BE2C (cell line): Measurements from ENCODE around the gene EIF2A.

Source experiments
- DNase-seq: peaks from one replicate; pipeline ENCODE4 v3.0.0-alpha.2; 2020
- H3K27me3 ChIP-seq: fragments of 250-450 bp; sonication (Bioruptor Pico); 2 replicates; pipeline ENCODE4 v1.5.1; 2020; ENCODE audit warnings: mild to moderate bottlenecking
- H3K36me3 ChIP-seq: fragments of 250-450 bp; sonication (Bioruptor Pico); 2 replicates; pipeline ENCODE4 v1.5.1; 2020; ENCODE audit warnings: mild to moderate bottlenecking
- H3K4me1 ChIP-seq: fragments of 250-450 bp; sonication (Bioruptor Pico); 2 replicates; pipeline ENCODE4 v1.5.1; 2020
- H3K4me3 ChIP-seq: 2 replicates; pipeline ENCODE4 v1.5.1; 2011; ENCODE audit warnings: low read depth, low read length
- H3K9me3 ChIP-seq: fragments of 250-450 bp; sonication (Bioruptor Pico); 2 replicates; pipeline ENCODE4 v1.5.1; 2020
- TF ChIP-seq, protein P1 (sequence below): IDR thresholded peaks from 2 replicates; pipeline ENCODE4 v1.5.1; 2012; ENCODE audit warnings: mild to moderate bottlenecking, low read depth, low read length

Gene EIF2A

DNA sequence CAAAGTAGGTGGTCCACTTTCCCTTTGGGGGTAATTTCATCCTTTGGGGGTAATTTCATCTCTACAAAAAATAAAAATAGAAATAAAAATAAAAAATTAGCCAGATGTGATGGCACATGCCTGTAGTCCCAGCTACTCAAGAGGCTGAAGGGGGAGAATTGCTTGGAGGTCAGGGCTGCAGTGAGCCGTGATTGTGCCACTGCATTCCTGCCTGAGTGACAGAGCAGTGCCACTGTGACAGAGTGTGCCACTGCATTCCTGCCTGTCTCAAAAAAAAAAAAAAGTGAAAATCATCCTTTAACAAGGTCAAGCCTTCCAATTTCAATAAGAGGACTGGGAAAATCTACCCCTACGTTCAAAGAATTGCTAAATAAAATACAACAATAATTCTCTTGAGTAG is 23.0 kb upstream of the EIF2A start:
- DNase-seq = no peak
- Histone ChIP-seq H3K4me3 (no peak overlapping the region), H3K9me3 (no peaks in the 10 kb centered on the region), H3K36me3 (no peaks in the 10 kb centered on the region), H3K27me3 (no peaks in the 10 kb centered on the region), H3K4me1 (no peaks in the 10 kb centered on the region)
- TF ChIP-seq, protein P1, sequence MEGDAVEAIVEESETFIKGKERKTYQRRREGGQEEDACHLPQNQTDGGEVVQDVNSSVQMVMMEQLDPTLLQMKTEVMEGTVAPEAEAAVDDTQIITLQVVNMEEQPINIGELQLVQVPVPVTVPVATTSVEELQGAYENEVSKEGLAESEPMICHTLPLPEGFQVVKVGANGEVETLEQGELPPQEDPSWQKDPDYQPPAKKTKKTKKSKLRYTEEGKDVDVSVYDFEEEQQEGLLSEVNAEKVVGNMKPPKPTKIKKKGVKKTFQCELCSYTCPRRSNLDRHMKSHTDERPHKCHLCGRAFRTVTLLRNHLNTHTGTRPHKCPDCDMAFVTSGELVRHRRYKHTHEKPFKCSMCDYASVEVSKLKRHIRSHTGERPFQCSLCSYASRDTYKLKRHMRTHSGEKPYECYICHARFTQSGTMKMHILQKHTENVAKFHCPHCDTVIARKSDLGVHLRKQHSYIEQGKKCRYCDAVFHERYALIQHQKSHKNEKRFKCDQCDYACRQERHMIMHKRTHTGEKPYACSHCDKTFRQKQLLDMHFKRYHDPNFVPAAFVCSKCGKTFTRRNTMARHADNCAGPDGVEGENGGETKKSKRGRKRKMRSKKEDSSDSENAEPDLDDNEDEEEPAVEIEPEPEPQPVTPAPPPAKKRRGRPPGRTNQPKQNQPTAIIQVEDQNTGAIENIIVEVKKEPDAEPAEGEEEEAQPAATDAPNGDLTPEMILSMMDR = no peak

DNA sequence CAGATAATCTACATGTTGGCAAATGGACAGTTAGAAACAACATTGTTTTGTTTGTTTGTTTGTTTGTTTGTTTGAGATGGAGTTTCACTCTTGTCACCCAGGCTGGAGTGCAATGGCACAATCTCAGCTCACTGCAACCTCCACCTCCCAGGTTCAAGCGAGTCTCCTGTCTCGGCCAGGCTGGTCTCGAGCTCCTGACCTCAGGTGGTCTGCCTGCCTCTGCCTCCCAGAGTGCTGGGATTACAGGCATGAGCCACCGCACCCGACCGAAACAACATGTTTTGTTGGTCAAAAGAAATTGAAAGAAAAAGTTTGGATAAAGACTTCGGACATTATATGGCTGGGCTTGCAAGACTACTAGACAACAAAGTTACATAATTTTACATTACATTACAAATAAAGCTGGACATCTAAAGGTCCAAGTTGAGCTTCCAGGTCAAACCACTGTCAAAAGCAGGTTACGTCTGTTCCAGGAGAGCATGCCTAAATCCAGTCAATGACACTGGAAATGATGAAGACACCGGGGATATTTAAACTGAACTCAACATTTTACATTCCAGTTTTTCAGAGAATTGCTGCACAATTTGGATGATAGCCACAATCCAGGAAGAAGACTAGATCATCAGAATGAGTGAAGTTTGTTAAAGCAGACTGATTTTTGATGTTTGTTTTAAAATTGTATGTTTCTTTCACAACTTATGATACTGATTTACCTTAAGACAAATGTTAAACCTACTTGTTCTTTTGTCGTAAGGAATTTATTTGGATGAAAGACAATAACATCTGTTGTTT is 18.9 kb upstream of the EIF2A start:
- no peaks in the 10 kb centered on the region for H3K36me3 ChIP-seq
- H3K4me1 ChIP-seq = no peaks in the 10 kb centered on the region
- no peak for DNase-seq
- no peaks in the 10 kb centered on the region for H3K9me3 ChIP-seq
- H3K27me3 ChIP-seq = no peaks in the 10 kb centered on the region
- no peak overlapping the region for H3K4me3 ChIP-seq
- TF ChIP-seq, protein P1 = no peak

DNA sequence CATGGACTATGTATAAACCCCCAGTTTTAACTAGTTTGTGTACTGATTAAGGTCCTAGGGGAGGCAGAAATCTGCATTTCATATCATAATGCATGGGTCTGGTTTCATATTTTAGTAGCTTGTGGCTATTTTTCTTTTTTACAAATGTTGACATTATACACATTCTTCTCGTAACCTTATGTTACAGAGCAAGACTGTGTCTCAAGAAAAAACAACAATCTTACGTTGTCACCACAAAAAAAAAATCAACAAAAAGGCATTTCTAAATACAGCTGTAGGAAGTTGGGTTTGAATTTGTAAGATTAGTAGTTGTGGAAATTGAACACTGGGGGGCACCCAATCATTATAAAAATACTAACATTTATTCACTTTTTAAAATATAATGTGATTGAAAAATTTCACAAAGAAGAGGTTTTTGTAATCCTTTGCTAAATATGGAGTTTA is 18.2 kb upstream of the EIF2A start:
- no peak overlapping the region for H3K4me3 ChIP-seq
- no peaks in the 10 kb centered on the region for H3K27me3 ChIP-seq
- no peaks in the 10 kb centered on the region for H3K4me1 ChIP-seq
- H3K9me3 ChIP-seq = no peaks in the 10 kb centered on the region
- no peak for DNase-seq
- H3K36me3 ChIP-seq = no peaks in the 10 kb centered on the region
- TF ChIP-seq, protein P1 = peak; percentile 34

DNA sequence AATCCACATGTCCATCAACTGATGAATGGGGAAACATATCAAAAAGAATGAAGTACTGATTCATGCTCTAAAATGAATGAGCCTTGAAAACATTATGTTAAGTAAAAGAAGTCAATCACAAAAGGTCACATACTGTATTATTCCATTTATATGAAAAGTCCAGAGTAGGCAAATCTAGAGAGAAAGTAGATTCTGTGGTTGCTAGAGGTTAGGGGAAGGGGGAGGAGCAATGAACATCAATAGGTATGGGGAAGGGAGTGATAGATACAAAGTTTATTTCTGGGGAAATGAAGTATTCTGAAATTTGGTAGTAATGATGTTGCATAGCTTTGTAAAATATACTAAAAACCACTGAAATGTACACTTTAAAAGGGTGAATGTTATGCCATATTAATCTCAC is 14.8 kb upstream of the EIF2A start:
- Histone ChIP-seq H3K27me3 (no peaks in the 10 kb centered on the region), H3K4me3 (no peak overlapping the region), H3K9me3 (no peaks in the 10 kb centered on the region), H3K36me3 (no peaks in the 10 kb centered on the region), H3K4me1 (no peaks in the 10 kb centered on the region)
- TF ChIP-seq, protein P1 = no peak
- DNase-seq = no peak

DNA sequence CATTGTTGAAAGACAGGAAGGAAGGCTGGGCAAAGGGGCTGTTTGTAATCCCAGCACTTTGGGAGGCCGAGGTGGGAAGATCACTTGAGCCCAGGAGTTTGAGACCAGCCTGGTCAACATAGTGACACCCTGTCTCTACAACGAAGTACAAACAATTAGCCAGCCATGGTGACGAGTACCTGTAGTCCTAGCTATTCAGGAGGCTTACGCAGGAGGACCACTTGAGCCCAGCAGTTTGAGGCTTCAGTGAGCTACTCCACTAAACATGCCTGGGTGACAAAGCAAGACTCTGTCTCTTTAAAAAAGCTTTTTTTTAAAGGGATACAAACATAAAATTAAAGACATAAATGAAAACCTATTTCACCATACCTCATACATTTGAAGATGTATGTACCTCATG is 11.4 kb upstream of the EIF2A start:
- DNase-seq = no peak
- H3K4me1 ChIP-seq = no peaks in the 10 kb centered on the region
- no peak overlapping the region for H3K4me3 ChIP-seq
- no peaks in the 10 kb centered on the region for H3K9me3 ChIP-seq
- H3K36me3 ChIP-seq = no peaks in the 10 kb centered on the region
- H3K27me3 ChIP-seq = no peaks in the 10 kb centered on the region
- TF ChIP-seq, protein P1 = no peak
